Endothelial cell of umbilical vein (primary cell): Measurements from ENCODE around the gene CEP85L. TPM values are rescaled to one million over a fixed set of nuclear protein-coding genes. Genes with fewer than 3 reads are reported as not detected.

Source experiments
- BruUV-seq: library from RNA; stranded (reverse); fragments of 400-500 nt; replicated peaks from 2 replicates; lab custom pipeline; 2021; lab: Mats Ljungman, UMichigan
- CTCF ChIA-PET: fragments of 300-600, 350-600 bp; sonication (Branson Sonifier 250); formaldehyde crosslinking; loops from one replicate; lab custom pipeline; 2021; ENCODE audit warnings: antibody characterized with exemption, inconsistent platforms; lab: Charles Lee
- POLR2A ChIA-PET: fragments of 300-600, 350-600 bp; sonication (Branson Sonifier 250); formaldehyde crosslinking; loops from one replicate; lab custom pipeline; 2021; ENCODE audit warnings: antibody characterized with exemption, inconsistent platforms; lab: Charles Lee
- DNase-seq: peaks from one replicate; pipeline ENCODE4 v3.0.0-alpha.2; 2011; ENCODE audit warnings: low read depth, low spot score
- FAIRE-seq: peaks from 2 replicates; lab custom pipeline; 2011; peaks lifted over from hg19 to GRCh38; lab: Jason Lieb, UNC
- H2AFZ ChIP-seq: 2 replicates; pipeline ENCODE4 v1.6.0; 2012; ENCODE audit warnings: low read depth, low read length, control low read depth, inconsistent platforms
- H3K27ac ChIP-seq: 2 replicates; pipeline ENCODE4 v1.5.1; 2011; ENCODE audit warnings: low read depth, mild to moderate bottlenecking, control low read depth, low read length, moderate library complexity; ENCODE audit not compliant: insufficient read depth
- H3K27me3 ChIP-seq, 2 experiments: 2 replicates each; pipeline versions ENCODE4 v1.6.0 to v1.6.1; 2011; ENCODE audit warnings: low read length in 2 of 2, mixed read lengths in 1 of 2; ENCODE audit not compliant: control insufficient read depth in 2 of 2, insufficient read depth in 2 of 2
- H3K36me3 ChIP-seq, 2 experiments: 2 replicates in 1 of 2; 3 replicates in 1 of 2; pipeline ENCODE4 v1.5.1; 2011; ENCODE audit warnings: low read length in 2 of 2, mild to moderate bottlenecking in 1 of 2, moderate library complexity in 1 of 2; ENCODE audit not compliant: control insufficient read depth in 2 of 2, insufficient read depth in 2 of 2; ENCODE audit errors: extremely low read depth in 1 of 2
- H3K4me1 ChIP-seq: 3 replicates; pipeline ENCODE4 v1.5.1; 2011; ENCODE audit warnings: mild to moderate bottlenecking, low read length; ENCODE audit not compliant: control insufficient read depth, insufficient read depth; ENCODE audit errors: extremely low read depth
- H3K4me2 ChIP-seq: 2 replicates; pipeline ENCODE4 v1.6.1; 2011; ENCODE audit warnings: low read length, control low read depth, mixed read lengths; ENCODE audit not compliant: insufficient read depth
- H3K4me3 ChIP-seq, 3 experiments: fragments of 200-600 bp in 1 of 3; sonication (generic), shearing (Covaris generic) in 1 of 3; replicated peaks in 1 of 3; 2 replicates each; pipeline ENCODE4 v1.5.1; 2011 to 2016; ENCODE audit warnings: control low read depth in 3 of 3, low read length in 3 of 3, mild to moderate bottlenecking in 2 of 3, inconsistent platforms in 1 of 3, low read depth in 1 of 3, moderate library complexity in 1 of 3; ENCODE audit not compliant: insufficient read depth in 1 of 3
- H3K79me2 ChIP-seq: 2 replicates; pipeline ENCODE4 v1.6.0; 2012; ENCODE audit warnings: low read length, inconsistent platforms; ENCODE audit not compliant: control insufficient read depth, insufficient read depth
- H3K9ac ChIP-seq: replicated peaks from 2 replicates; pipeline ENCODE3; 2011; ENCODE audit warnings: low read length, control low read depth; ENCODE audit not compliant: insufficient read depth; ENCODE audit errors: extremely low read depth
- H3K9me1 ChIP-seq: replicated peaks from 3 replicates; pipeline ENCODE4 v1.6.0; 2011; ENCODE audit warnings: mild to moderate bottlenecking, low read length; ENCODE audit not compliant: control insufficient read depth, insufficient read depth; ENCODE audit errors: extremely low read depth
- H3K9me3 ChIP-seq: replicated peaks from 2 replicates; pipeline ENCODE4 v1.5.1; 2012; ENCODE audit warnings: low read length, inconsistent platforms; ENCODE audit not compliant: control insufficient read depth, insufficient read depth
- H4K20me1 ChIP-seq: replicated peaks from 2 replicates; pipeline ENCODE3; 2011; ENCODE audit warnings: mild to moderate bottlenecking, low read length; ENCODE audit not compliant: control insufficient read depth, insufficient read depth; ENCODE audit errors: extremely low read depth
- EZH2 ChIP-seq: IDR thresholded peaks from 2 replicates; pipeline ENCODE4 v1.6.1; 2012; ENCODE audit warnings: borderline replicate concordance, low read depth, mild to moderate bottlenecking, moderate library complexity, low read length, inconsistent platforms; ENCODE audit not compliant: severe bottlenecking
- FOS ChIP-seq: IDR thresholded peaks from 2 replicates; pipeline ENCODE4 v1.6.1; 2011; ENCODE audit warnings: mild to moderate bottlenecking, low read length, moderate library complexity, borderline replicate concordance; ENCODE audit not compliant: insufficient read depth
- GATA2 ChIP-seq: IDR thresholded peaks from 2 replicates; pipeline ENCODE4 v1.7.0; 2011; ENCODE audit warnings: low read depth, mild to moderate bottlenecking, moderate library complexity, mixed read lengths, low read length; ENCODE audit not compliant: insufficient read length, insufficient read depth
- JUN ChIP-seq: IDR thresholded peaks from 2 replicates; pipeline ENCODE4 v1.6.1; 2011; ENCODE audit warnings: borderline replicate concordance, low read depth; ENCODE audit not compliant: insufficient read length, insufficient read depth
- MYC ChIP-seq: IDR thresholded peaks from one replicate; pipeline ENCODE4 v1.6.1; 2011; ENCODE audit warnings: mild to moderate bottlenecking, low read depth, low read length
- POLR2A ChIP-seq: IDR thresholded peaks from 2 replicates; pipeline ENCODE4 v1.6.1; 2012; ENCODE audit warnings: low read depth, mild to moderate bottlenecking, control low read depth, low read length
- POLR2AphosphoS5 ChIP-seq: IDR thresholded peaks from 2 replicates; pipeline ENCODE4 v1.6.1; 2012; ENCODE audit warnings: low read depth, mild to moderate bottlenecking, control low read depth, low read length, moderate library complexity; ENCODE audit not compliant: insufficient read depth
- dilution Hi-C: fragments of 300-500 bp; cut with MboI; formaldehyde crosslinking; loops from one replicate; pipeline ENCODE4 v1.15.0; 2019; ENCODE audit warnings: low sequenced_read_pairs; ENCODE audit not compliant: extremely low pct_ligation_motif_present
- intact Hi-C: fragments of 100-400 bp; cut with micrococcal nuclease; formaldehyde crosslinking; loops from one replicate; pipeline ENCODE4 v1.10.0; 2022
- polyA plus RNA-seq, 4 experiments: library from polyadenylated mRNA; depleted of rRNA in 3 of 4; stranded (reverse) in 3 of 4; unstranded in 1 of 4; fragments of >200 nt; gene quantifications; 2 replicates each; pipeline versions ENCODE4 v1.2.1 to v1.2.3, GENCODE V29; 2011 to 2012; ENCODE audit warnings: missing spikeins in 1 of 4
- total RNA-seq: library from RNA; stranded (reverse); gene quantifications from 2 replicates; pipeline ENCODE4 v1.2.3, GENCODE V29; 2021
- TF ChIP-seq, protein P1 (sequence below): IDR thresholded peaks from 2 replicates; pipeline ENCODE4 v1.6.1; 2011; ENCODE audit not compliant: insufficient read depth, insufficient read length
- TF ChIP-seq, protein P2 (sequence below), 2 donors: IDR thresholded peaks; 1 replicate in 1 of 2; 2 replicates in 1 of 2; pipeline ENCODE4 v1.5.1; 2011; ENCODE audit warnings: low read length in 2 of 2, mild to moderate bottlenecking in 2 of 2, moderate library complexity in 2 of 2, control low read depth in 1 of 2, inconsistent platforms in 1 of 2, low read depth in 1 of 2; ENCODE audit not compliant: insufficient read depth in 1 of 2; ENCODE audit errors: extremely low read depth in 1 of 2

The CEP85L gene
- total and polyA plus RNA-seq, 2 donors (not counting 3 experiments of a cell fraction or from before 2014, with no cell fraction given), result 1.8 to 9.2 TPM

DNA sequence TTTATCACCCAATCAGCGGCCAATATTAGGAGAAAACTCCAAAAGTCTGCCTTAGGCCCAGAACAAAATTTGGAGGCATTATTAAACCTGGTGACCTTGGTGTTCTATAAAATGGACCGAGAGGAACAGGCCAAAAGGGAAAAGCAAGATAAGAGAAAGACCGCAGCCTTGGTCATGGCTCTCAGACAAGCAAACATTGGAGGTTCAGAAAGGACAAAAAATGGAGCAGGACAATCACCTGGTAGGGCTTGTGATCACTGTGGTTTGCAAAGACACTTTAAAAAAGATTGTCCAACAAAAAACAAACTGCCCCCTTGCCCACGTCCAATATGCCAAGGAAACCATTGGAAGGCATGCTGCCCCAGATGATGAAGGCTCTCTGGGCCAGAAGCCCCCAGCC lies 31.2 kb downstream of the CEP85L start:
- peaks cover 46% of the 10 kb centered on the region for H3K79me2 ChIP-seq
- ChIA-PET CTCF (interaction anchor here (1.7 kb wide), 1 partner anchor 180 kb away, joined by 4 read pairs; no protein-coding TSS in a partner anchor), POLR2A (no interaction called here)
- peaks cover 2% of the 10 kb centered on the region for H4K20me1 ChIP-seq
- no peak for TF ChIP-seq POLR2AphosphoS5
- TF ChIP-seq, protein P1, sequence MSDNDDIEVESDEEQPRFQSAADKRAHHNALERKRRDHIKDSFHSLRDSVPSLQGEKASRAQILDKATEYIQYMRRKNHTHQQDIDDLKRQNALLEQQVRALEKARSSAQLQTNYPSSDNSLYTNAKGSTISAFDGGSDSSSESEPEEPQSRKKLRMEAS, result no peak
- TF ChIP-seq JUN, result no peak
- TF ChIP-seq, protein P2, sequence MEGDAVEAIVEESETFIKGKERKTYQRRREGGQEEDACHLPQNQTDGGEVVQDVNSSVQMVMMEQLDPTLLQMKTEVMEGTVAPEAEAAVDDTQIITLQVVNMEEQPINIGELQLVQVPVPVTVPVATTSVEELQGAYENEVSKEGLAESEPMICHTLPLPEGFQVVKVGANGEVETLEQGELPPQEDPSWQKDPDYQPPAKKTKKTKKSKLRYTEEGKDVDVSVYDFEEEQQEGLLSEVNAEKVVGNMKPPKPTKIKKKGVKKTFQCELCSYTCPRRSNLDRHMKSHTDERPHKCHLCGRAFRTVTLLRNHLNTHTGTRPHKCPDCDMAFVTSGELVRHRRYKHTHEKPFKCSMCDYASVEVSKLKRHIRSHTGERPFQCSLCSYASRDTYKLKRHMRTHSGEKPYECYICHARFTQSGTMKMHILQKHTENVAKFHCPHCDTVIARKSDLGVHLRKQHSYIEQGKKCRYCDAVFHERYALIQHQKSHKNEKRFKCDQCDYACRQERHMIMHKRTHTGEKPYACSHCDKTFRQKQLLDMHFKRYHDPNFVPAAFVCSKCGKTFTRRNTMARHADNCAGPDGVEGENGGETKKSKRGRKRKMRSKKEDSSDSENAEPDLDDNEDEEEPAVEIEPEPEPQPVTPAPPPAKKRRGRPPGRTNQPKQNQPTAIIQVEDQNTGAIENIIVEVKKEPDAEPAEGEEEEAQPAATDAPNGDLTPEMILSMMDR (IDR thresholded peaks at IDR 0.05; ENCODE audit: extremely low read depth in 1 of 2, insufficient read depth in 1 of 2, low read depth in 1 of 2, low read length in 2 of 2), result no peak
- no peak for TF ChIP-seq FOS
- no peak for TF ChIP-seq MYC
- no peak for TF ChIP-seq EZH2
- no peak for TF ChIP-seq POLR2A
- TF ChIP-seq GATA2, result no peak
- no peaks in the 10 kb centered on the region for H3K9me3 ChIP-seq
- FAIRE-seq (no peak), DNase-seq (no peak)
- no peaks in the 10 kb centered on the region for H3K4me1 ChIP-seq
- no peak overlapping the region for H2AFZ ChIP-seq
- BruUV-seq, result no TSS peak
- no peak overlapping the region for H3K4me3 ChIP-seq
- dilution Hi-C loops (no loop called here), intact Hi-C loops (no loop called here)
- no peak overlapping the region for H3K4me2 ChIP-seq
- no peaks in the 10 kb centered on the region for H3K36me3 ChIP-seq
- no peaks in the 10 kb centered on the region for H3K9me1 ChIP-seq
- no peaks in the 10 kb centered on the region for H3K27me3 ChIP-seq
- H3K9ac ChIP-seq, result no peak overlapping the region
- no peak overlapping the region for H3K27ac ChIP-seq
